ENCODE measurements around the gene MED16. TPM values are rescaled to one million over a fixed set of nuclear protein-coding genes. Genes with fewer than 3 reads are reported as not detected.
"Not testable (repeated sequence)": the region's sequence is repeated elsewhere in the genome, so short reads cannot be mapped to it uniquely, and the experiment has no call there.

MED16 gene
- total RNA-seq, 1 donor from 2014 or later: 43.5 TPM

- ATAC-seq: no peak
Observed at GRCh38 chr19:823565-824121, 69.3 kb downstream of the MED16 start.

GRCh38 chr19:821825-822503 is 71.0 kb downstream of the MED16 start, which contains the start of gene PLPPR3:
Gene PLPPR3 (minus strand): TSS chr19:821955. CDS start chr19:821559, 396 bp downstream.
- ATAC-seq: no peak

- ATAC-seq: no peak
Observed at GRCh38 chr19:821231-821824, 71.7 kb downstream of the MED16 start.

GRCh38 chr19:820212-820611 is 72.8 kb downstream of the MED16 start:
- ATAC-seq: not testable (repeated sequence)

Other genes with a start within 250 kb of the MED16 start
- 53.0 TPM for gene RNF126, start 230.0 kb downstream of the MED16 start, total RNA-seq
- gene FSTL3, start 216.8 kb downstream of the MED16 start, total RNA-seq: 3.3 TPM
- gene PRSS57, start 197.7 kb downstream of the MED16 start, total RNA-seq: not detected
- 2.0 TPM for gene PALM, start 184.3 kb downstream of the MED16 start, total RNA-seq
- 0.40 TPM for gene MISP, start 142.1 kb downstream of the MED16 start, total RNA-seq
- gene PTBP1, start 95.7 kb downstream of the MED16 start, total RNA-seq: 279 TPM
- gene PLPPR3, start 71.2 kb downstream of the MED16 start, total RNA-seq: not detected
- not detected for gene AZU1, start 65.3 kb downstream of the MED16 start, total RNA-seq
- not detected for gene PRTN3, start 52.2 kb downstream of the MED16 start, total RNA-seq
- gene ELANE, start 40.9 kb downstream of the MED16 start, total RNA-seq: not detected
- 21.5 TPM for gene CFD, start 33.5 kb downstream of the MED16 start, total RNA-seq
- not detected for gene RNU6-9, start 297 bp upstream of the MED16 start, total RNA-seq
- gene R3HDM4, start 20.0 kb upstream of the MED16 start, total RNA-seq: 59.2 TPM
- gene KISS1R, start 24.1 kb upstream of the MED16 start, total RNA-seq: not detected
- 6.9 TPM for gene ARID3A, start 32.8 kb upstream of the MED16 start, total RNA-seq
- gene WDR18, start 91.2 kb upstream of the MED16 start, total RNA-seq: 41.2 TPM
- gene GRIN3B, start 107.2 kb upstream of the MED16 start, total RNA-seq: not detected
- gene TMEM259, start 127.9 kb upstream of the MED16 start, total RNA-seq: 72.3 TPM
- gene RNU6-2, start 128.3 kb upstream of the MED16 start, total RNA-seq: not detected
- gene CNN2, start 133.4 kb upstream of the MED16 start, total RNA-seq: 183 TPM
- 24.8 TPM for gene ABCA7, start 146.9 kb upstream of the MED16 start, total RNA-seq
- 5.1 TPM for gene ARHGAP45, start 174.0 kb upstream of the MED16 start, total RNA-seq
- gene POLR2E, start 202.2 kb upstream of the MED16 start, total RNA-seq: 139 TPM
- gene GPX4, start 210.8 kb upstream of the MED16 start, total RNA-seq: 138 TPM